ENCODE measurements around the gene ZBP1. TPM values are rescaled to one million over a fixed set of nuclear protein-coding genes. Genes with fewer than 3 reads are reported as not detected.

The ZBP1 gene
- total and polyA plus RNA-seq, 9 donors: 0.12 to 0.92 (median 0.24) TPM; not detected in 4

- no peak overlapping the region for H3K4me3 ChIP-seq
- no peaks in the 10 kb centered on the region for H3K36me3 ChIP-seq
- no peak for TF ChIP-seq POLR2A (IDR thresholded peaks at IDR 0.05)
- no peak for TF ChIP-seq CTCF (IDR thresholded peaks at IDR 0.05)
- WGBS, 3 donors: 85 to 88% (median 88%) methylated on average over 22 of the region's 22 CpGs
- H3K27ac ChIP-seq: no peak overlapping the region
- no peaks in the 10 kb centered on the region for H3K27me3 ChIP-seq
- intact Hi-C loops (cut with DNase I): loop anchor here (2.0 to 10.0 kb wide), 4 partner anchors 78 to 218 kb away; partner anchors contain the start of gene RBM38 (in 1 of the 4)
- no peak for DNase-seq
- peaks cover 2% of the 10 kb centered on the region for H3K4me1 ChIP-seq (ENCODE audit: insufficient read depth)
- H3K9me3 ChIP-seq: no peaks in the 10 kb centered on the region
Measured at GRCh38 chr20:57592263-57593092, 27.7 kb downstream of the ZBP1 start.

- Histone ChIP-seq H3K27ac (no peak overlapping the region), H3K9me3 (no peaks in the 10 kb centered on the region), H3K27me3 (no peaks in the 10 kb centered on the region), H3K4me3 (no peak overlapping the region), H3K36me3 (no peaks in the 10 kb centered on the region), H3K4me1 (ENCODE audit: insufficient read depth) (no peaks in the 10 kb centered on the region)
- DNase-seq: no peak
- TF ChIP-seq POLR2A (IDR thresholded peaks at IDR 0.05): no peak
- no peak for TF ChIP-seq EP300 (IDR thresholded peaks at IDR 0.05)
- no peak for TF ChIP-seq CTCF (IDR thresholded peaks at IDR 0.05)
- intact Hi-C loops (cut with DNase I): loop anchor here (2.0 to 10.0 kb wide), 4 partner anchors 77 to 217 kb away; partner anchors contain the start of gene RBM38 (in 1 of the 4)
- 82 to 89% (median 89%) methylated on average over 15 of the region's 15 CpGs for WGBS, 3 donors
Measured at GRCh38 chr20:57591289-57592229, 28.7 kb downstream of the ZBP1 start.

GRCh38 chr20:57590485-57591288 lies 29.5 kb downstream of the ZBP1 start:
- Histone ChIP-seq H3K27ac (no peak overlapping the region), H3K36me3 (no peaks in the 10 kb centered on the region), H3K27me3 (no peaks in the 10 kb centered on the region), H3K4me3 (no peak overlapping the region), H3K4me1 (ENCODE audit: insufficient read depth) (no peaks in the 10 kb centered on the region), H3K9me3 (no peaks in the 10 kb centered on the region)
- intact Hi-C loops (cut with DNase I): loop anchor here in 3 of 4 donors (5.0 to 10.0 kb wide), 3 partner anchors 78 to 216 kb away; partner anchors contain the start of gene RBM38 (in 1 of the 3)
- WGBS, 3 donors: 91 to 93% (median 92%) methylated on average over 18 of the region's 18 CpGs
- TF ChIP-seq POLR2A (IDR thresholded peaks at IDR 0.05) (no peak), EP300 (IDR thresholded peaks at IDR 0.05) (no peak), CTCF (IDR thresholded peaks at IDR 0.05) (no peak)
- no peak for DNase-seq
